Kidney epithelial cell (primary cell): ENCODE results near the gene NDRG3. TPM values are rescaled to one million over a fixed set of nuclear protein-coding genes. Genes with fewer than 3 reads are reported as not detected.

Experiments used
- DNase-seq: peaks from one replicate; pipeline ENCODE4 v3.0.0-alpha.2; 2010; ENCODE audit warnings: low read depth
- H3K27me3 ChIP-seq: 2 replicates; pipeline ENCODE4 v1.6.0; 2011; ENCODE audit warnings: low read length; ENCODE audit not compliant: control insufficient read depth, insufficient read depth
- H3K36me3 ChIP-seq: 2 replicates; pipeline ENCODE4 v1.5.1; 2011; ENCODE audit warnings: low read length; ENCODE audit not compliant: control insufficient read depth, insufficient read depth
- H3K4me3 ChIP-seq: 2 replicates; pipeline ENCODE4 v1.5.1; 2011; ENCODE audit warnings: low read depth, mild to moderate bottlenecking, control low read depth, low read length
- total RNA-seq: library from RNA; depleted of rRNA; stranded (reverse); fragments of >200 nt; gene quantifications from 2 replicates; pipeline ENCODE4 v1.2.3, GENCODE V29; 2015
- TF ChIP-seq, protein P1 (sequence below): IDR thresholded peaks from 2 replicates; pipeline ENCODE4 v1.5.1; 2011; ENCODE audit warnings: mild to moderate bottlenecking, moderate library complexity, low read length, control low read depth, inconsistent platforms; ENCODE audit not compliant: insufficient read depth, poor library complexity, severe bottlenecking

NDRG3 gene
- total RNA-seq, 1 donor from 2014 or later, result 20.2 TPM

DNA sequence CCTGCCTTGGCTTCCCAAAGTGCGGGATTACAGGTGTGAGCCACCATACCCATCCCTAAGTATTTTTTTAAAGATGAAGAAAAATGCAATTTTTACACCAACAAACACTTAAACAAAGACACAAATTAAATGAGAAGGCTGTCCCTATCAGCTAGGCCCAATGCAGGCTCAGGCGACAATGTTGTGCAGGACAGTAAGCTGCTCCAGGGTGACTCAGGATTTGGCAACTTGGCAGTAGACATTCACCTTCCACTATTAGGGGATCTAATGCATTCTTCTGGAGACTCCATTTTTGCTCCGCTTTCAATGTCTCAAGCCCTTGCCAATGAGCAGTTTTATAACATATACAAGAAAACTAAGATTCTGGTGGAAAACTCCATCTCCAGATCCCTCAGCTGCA is 19.7 kb downstream of the NDRG3 start:
- no peak for DNase-seq
- Histone ChIP-seq H3K4me3 (no peak overlapping the region), H3K27me3 (no peaks in the 10 kb centered on the region), H3K36me3 (no peaks in the 10 kb centered on the region)
- TF ChIP-seq, protein P1, sequence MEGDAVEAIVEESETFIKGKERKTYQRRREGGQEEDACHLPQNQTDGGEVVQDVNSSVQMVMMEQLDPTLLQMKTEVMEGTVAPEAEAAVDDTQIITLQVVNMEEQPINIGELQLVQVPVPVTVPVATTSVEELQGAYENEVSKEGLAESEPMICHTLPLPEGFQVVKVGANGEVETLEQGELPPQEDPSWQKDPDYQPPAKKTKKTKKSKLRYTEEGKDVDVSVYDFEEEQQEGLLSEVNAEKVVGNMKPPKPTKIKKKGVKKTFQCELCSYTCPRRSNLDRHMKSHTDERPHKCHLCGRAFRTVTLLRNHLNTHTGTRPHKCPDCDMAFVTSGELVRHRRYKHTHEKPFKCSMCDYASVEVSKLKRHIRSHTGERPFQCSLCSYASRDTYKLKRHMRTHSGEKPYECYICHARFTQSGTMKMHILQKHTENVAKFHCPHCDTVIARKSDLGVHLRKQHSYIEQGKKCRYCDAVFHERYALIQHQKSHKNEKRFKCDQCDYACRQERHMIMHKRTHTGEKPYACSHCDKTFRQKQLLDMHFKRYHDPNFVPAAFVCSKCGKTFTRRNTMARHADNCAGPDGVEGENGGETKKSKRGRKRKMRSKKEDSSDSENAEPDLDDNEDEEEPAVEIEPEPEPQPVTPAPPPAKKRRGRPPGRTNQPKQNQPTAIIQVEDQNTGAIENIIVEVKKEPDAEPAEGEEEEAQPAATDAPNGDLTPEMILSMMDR, result no peak

DNA sequence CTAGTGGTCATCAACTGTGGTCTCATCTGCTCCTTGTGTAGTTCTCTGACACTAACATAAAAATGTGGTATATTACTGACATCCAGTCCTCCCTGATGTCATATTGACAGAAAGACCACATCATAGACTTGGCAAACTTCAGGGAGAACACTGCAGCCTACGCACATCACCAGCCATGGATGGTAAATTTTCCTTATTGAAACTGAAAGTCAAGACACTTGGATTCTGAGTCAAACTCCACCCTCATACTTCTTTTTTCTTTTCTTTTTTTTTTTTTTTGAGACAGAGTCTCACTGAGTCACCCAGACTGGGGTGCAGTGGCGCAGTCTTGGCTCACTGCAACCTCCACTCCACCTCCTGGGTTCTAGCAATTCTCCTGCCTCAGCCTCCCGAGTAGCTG is 25.4 kb downstream of the NDRG3 start:
- Histone ChIP-seq H3K27me3 (no peaks in the 10 kb centered on the region), H3K4me3 (no peak overlapping the region), H3K36me3 (no peaks in the 10 kb centered on the region)
- DNase-seq, result no peak
- TF ChIP-seq, protein P1, result no peak

DNA sequence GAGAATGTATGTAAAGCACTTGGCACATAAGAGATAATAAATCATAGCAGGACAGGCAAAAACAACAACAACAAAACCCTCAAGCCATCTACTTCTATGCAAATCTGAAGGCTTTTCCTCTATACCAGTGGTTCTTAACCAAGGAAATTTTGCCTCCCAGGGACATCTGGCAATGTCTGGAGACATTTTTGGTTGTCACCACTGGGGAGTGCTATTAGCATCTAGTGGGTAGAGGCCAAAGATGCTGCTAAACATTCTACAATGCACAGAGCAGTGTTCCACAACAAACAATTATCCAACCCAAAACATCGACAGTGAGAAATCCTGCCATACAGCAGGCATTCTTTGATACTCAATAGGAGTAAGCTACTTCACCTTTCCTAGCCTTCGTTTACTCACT is 28.2 kb downstream of the NDRG3 start:
- no peak for DNase-seq
- TF ChIP-seq, protein P1, result no peak
- no peaks in the 10 kb centered on the region for H3K27me3 ChIP-seq
- no peaks in the 10 kb centered on the region for H3K36me3 ChIP-seq
- H3K4me3 ChIP-seq, result no peak overlapping the region

DNA sequence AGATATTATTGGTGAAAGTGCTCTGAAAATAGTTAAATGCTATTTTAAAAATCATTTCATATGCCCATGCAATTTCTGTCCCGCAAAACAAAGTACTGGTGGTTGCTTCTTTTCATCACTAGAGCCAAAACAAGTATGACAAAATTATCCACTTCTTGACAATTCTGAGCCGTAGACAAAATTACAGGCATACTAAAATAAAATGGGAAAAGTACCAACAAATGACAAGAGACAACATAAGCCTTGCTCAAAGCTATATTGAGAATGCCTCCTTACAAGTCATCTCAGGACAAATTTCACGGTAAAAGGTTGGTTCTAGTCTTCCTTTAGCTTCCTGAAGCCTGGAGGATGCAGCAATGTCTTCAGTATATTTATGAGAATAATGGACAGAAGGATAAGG is 28.9 kb downstream of the NDRG3 start:
- Histone ChIP-seq H3K36me3 (no peaks in the 10 kb centered on the region), H3K4me3 (no peak overlapping the region), H3K27me3 (no peaks in the 10 kb centered on the region)
- DNase-seq, result no peak
- TF ChIP-seq, protein P1, result no peak

DNA sequence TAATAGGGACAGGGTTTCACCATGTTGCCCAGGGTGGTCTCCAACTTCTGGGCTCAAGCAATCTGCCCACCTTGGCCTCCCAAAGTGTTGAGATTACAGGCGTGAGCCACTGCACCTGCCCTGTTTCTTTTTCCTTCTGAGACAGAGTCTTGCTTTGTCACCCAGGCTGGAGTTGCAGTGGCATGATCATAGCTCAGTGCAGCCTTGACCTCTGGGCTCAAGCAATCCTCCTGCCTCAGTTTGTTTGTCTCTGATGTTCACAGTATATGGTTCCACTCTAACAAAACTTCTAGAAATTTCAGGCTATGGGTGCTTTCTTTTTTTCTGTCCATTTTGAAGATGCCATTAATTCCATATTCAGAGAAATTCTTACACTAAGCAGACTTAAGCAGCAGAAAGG is 33.1 kb downstream of the NDRG3 start:
- Histone ChIP-seq H3K27me3 (no peaks in the 10 kb centered on the region), H3K36me3 (no peaks in the 10 kb centered on the region), H3K4me3 (no peak overlapping the region)
- TF ChIP-seq, protein P1, result no peak
- DNase-seq, result no peak

DNA sequence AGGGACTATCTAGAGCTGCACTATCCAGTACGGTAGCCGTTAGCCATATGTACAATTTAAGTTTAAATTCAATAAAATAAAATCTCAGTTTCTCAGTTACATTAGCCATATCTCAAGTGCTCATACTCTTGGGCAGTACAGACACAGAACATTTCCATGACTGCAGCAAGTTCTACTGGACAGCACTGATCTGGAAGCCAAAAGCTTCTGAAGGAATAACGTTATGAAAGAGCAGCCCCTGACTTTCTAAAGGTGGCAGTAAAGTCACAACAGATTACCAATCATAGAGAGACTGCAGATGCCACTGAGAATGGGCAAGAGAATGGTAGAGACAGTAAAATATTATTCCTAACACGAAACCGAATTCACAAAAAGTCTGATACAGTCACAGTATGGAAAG is 36.8 kb downstream of the NDRG3 start:
- TF ChIP-seq, protein P1, result no peak
- no peak overlapping the region for H3K4me3 ChIP-seq
- DNase-seq, result no peak
- no peaks in the 10 kb centered on the region for H3K36me3 ChIP-seq
- H3K27me3 ChIP-seq, result no peaks in the 10 kb centered on the region
